Measurements from ENCODE around the gene MAP3K2. TPM values are rescaled to one million over a fixed set of nuclear protein-coding genes. Genes with fewer than 3 reads are reported as not detected.

Gene MAP3K2
- total RNA-seq, 4 donors from 2014 or later: 39.4 to 95.4 (median 72.9) TPM

DNA sequence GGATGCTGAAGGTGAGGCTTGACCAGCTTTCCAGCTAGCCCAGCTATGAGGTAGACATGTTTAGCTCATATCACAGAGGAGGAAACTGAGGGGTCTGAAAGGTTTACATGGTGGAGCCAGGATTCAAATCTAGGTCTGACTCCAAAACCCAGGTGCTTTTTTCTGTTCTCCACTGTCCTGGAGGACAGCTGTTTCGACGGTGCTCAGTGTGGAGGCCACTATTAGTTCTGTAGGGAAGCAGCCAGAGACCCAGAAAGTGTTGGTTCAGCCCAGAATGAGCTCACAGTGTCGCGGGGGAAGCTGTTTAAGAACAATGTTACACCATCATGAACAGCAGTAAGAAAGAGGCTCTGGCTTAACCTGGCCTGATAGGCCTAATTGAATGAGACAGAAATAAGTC lies 41.5 kb upstream of the MAP3K2 start:
- TF ChIP-seq EP300 (IDR thresholded peaks at IDR 0.05; ENCODE audit: low read depth) (no peak), POLR2AphosphoS5 (IDR thresholded peaks at IDR 0.05) (no peak), CTCF (IDR thresholded peaks at IDR 0.05) (no peak), POLR2A (IDR thresholded peaks at IDR 0.05) (no peak)
- intact Hi-C loops (cut with DNase I; ENCODE audit: low total_unique reads): no loop called here
- DNase-seq: no peak
- WGBS, 2 donors (ENCODE audit: low coverage in 1 of 2): 86 to 100% methylated on average over 2 to 4 of the region's 4 CpGs
- Histone ChIP-seq H3K9me3 (no peaks in the 10 kb centered on the region), H3K4me3 (no peak overlapping the region), H3K27me3 (peaks cover 5% of the 10 kb centered on the region), H3K4me1 (no peaks in the 10 kb centered on the region), H3K36me3 (no peaks in the 10 kb centered on the region), H3K27ac (no peak overlapping the region)
- in situ Hi-C loops (cut with MboI; ENCODE audit: low pct_ligation_motif_present in 1 of 4, low pct_unique_long_range_greater_than_20kb in 1 of 4, low sequenced_read_pairs in 3 of 4): no loop called here

- H3K4me3 ChIP-seq: no peak overlapping the region
- peaks cover 0 to 3% (median 1%) of the 10 kb centered on the region in 4 donors for H3K4me1 ChIP-seq
- no peaks in the 10 kb centered on the region for H3K36me3 ChIP-seq
- TF ChIP-seq EP300 (IDR thresholded peaks at IDR 0.05; ENCODE audit: low read depth) (no peak), CTCF (IDR thresholded peaks at IDR 0.05) (no peak), POLR2A (IDR thresholded peaks at IDR 0.05) (no peak), POLR2AphosphoS5 (IDR thresholded peaks at IDR 0.05) (no peak)
- H3K9me3 ChIP-seq: no peaks in the 10 kb centered on the region
- intact Hi-C loops (cut with DNase I; ENCODE audit: low total_unique reads) (no loop called here), in situ Hi-C loops (cut with MboI; ENCODE audit: low pct_ligation_motif_present in 1 of 4, low pct_unique_long_range_greater_than_20kb in 1 of 4, low sequenced_read_pairs in 3 of 4) (no loop called here)
- 86% methylated on average over 6 of the region's 6 CpGs; no CpG with 5 or more reads in 1 of the 2 donors for WGBS, 2 donors (ENCODE audit: low coverage in 1 of 2)
- no peak overlapping the region for H3K27ac ChIP-seq
- H3K27me3 ChIP-seq: peaks cover 10% of the 10 kb centered on the region
- DNase-seq: no peak
Measured at GRCh38 chr2:127428815-127429109, 41.0 kb upstream of the MAP3K2 start.

GRCh38 chr2:127428057-127428814 lies 40.5 kb upstream of the MAP3K2 start:
- in situ Hi-C loops (cut with MboI; ENCODE audit: low pct_ligation_motif_present in 1 of 4, low pct_unique_long_range_greater_than_20kb in 1 of 4, low sequenced_read_pairs in 3 of 4): no loop called here
- H3K4me3 ChIP-seq: no peak overlapping the region
- H3K27me3 ChIP-seq: peaks cover 15% of the 10 kb centered on the region
- H3K27ac ChIP-seq: no peak overlapping the region
- no peak for DNase-seq
- intact Hi-C loops (cut with DNase I; ENCODE audit: low total_unique reads): no loop called here
- no peaks in the 10 kb centered on the region for H3K36me3 ChIP-seq
- WGBS, 2 donors (ENCODE audit: low coverage in 1 of 2): 90 to 95% methylated on average over 2 to 36 of the region's 36 CpGs
- no peaks in the 10 kb centered on the region for H3K9me3 ChIP-seq
- TF ChIP-seq POLR2A (IDR thresholded peaks at IDR 0.05): no peak
- TF ChIP-seq POLR2AphosphoS5 (IDR thresholded peaks at IDR 0.05): no peak
- no peak for TF ChIP-seq CTCF (IDR thresholded peaks at IDR 0.05)
- no peak for TF ChIP-seq EP300 (IDR thresholded peaks at IDR 0.05; ENCODE audit: low read depth)
- H3K4me1 ChIP-seq: peaks cover 0 to 8% (median 6%) of the 10 kb centered on the region in 4 donors

DNA sequence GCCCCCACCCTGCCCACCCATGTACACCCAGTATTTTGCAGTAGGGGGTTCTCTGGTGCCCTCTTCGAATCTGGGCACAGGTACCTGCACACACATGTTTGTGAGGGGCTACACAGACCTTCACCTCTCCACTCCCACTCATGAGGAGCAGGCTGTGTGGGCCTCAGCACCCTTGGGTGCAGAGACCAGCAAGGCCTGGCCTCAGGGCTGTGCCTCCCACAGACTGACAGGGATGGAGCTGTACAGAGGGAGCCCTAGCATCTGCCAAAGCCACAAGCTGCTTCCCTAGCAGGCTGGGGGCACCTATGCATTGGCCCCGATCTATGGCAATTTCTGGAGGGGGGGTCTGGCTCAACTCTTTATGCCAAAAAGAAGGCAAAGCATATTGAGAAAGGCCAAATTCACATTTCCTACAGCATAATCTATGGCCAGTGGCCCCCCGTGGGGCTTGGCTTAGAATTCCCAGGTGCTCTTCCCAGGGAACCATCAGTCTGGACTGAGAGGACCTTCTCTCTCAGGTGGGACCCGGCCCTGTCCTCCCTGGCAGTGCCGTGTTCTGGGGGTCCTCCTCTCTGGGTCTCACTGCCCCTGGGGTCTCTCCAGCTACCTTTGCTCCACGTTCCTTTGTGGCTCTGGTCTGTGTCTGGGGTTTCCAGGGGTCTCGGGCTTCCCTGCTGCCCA lies 39.7 kb upstream of the MAP3K2 start:
- no peak for TF ChIP-seq POLR2A (IDR thresholded peaks at IDR 0.05)
- TF ChIP-seq POLR2AphosphoS5 (IDR thresholded peaks at IDR 0.05): no peak
- no peak for TF ChIP-seq CTCF (IDR thresholded peaks at IDR 0.05)
- TF ChIP-seq EP300 (IDR thresholded peaks at IDR 0.05; ENCODE audit: low read depth): no peak
- Histone ChIP-seq H3K9me3 (no peaks in the 10 kb centered on the region), H3K4me3 (no peak overlapping the region), H3K36me3 (no peaks in the 10 kb centered on the region), H3K27me3 (peaks cover 23% of the 10 kb centered on the region), H3K4me1 (peaks cover 0 to 15% (median 13%) of the 10 kb centered on the region in 4 donors), H3K27ac (no peak overlapping the region)
- intact Hi-C loops (cut with DNase I; ENCODE audit: low total_unique reads) (no loop called here), in situ Hi-C loops (cut with MboI; ENCODE audit: low pct_ligation_motif_present in 1 of 4, low pct_unique_long_range_greater_than_20kb in 1 of 4, low sequenced_read_pairs in 3 of 4) (no loop called here)
- 79% methylated on average over 7 of the region's 7 CpGs; no CpG with 5 or more reads in 1 of the 2 donors for WGBS, 2 donors (ENCODE audit: low coverage in 1 of 2)
- DNase-seq: no peak

Measured in transverse colon (tissue), 4 donors.